ENCODE measurements around the gene RPL41.
A peak's percentile ranks its signal among the peaks of the same experiment; 100 is the strongest.

Gene RPL41

GRCh38 chr12:56146492-56147460 lies 30.3 kb downstream of the RPL41 start:
- no peak overlapping the region for H3K4me3 ChIP-seq (ENCODE audit: low read depth, low read length)
- no peak for TF ChIP-seq CTCF (IDR thresholded peaks at IDR 0.05; ENCODE audit: control insufficient read depth, extremely low read depth, insufficient read depth)
- no peak for DNase-seq (ENCODE audit: low read depth)

- no peak for TF ChIP-seq CTCF (IDR thresholded peaks at IDR 0.05; ENCODE audit: control insufficient read depth, extremely low read depth, insufficient read depth)
These were observed 34.1 kb downstream of the RPL41 start for GRCh38 chr12:56150563-56150962.

GRCh38 chr12:56151672-56152131 lies 35.3 kb downstream of the RPL41 start:
- DNase-seq (ENCODE audit: low read depth): no peak
- peak overlapping the region; percentile 66 for H3K4me3 ChIP-seq (ENCODE audit: low read depth, low read length)
- TF ChIP-seq CTCF (IDR thresholded peaks at IDR 0.05; ENCODE audit: control insufficient read depth, extremely low read depth, insufficient read depth): 0 out of 2 replicates have a peak, but pooled peaks have one; percentile 8

More at GRCh38 chr12:56150563-56150962, 34.1 kb downstream of the RPL41 start:
- DNase-seq (ENCODE audit: low read depth): no peak
- no peak overlapping the region for H3K4me3 ChIP-seq (ENCODE audit: low read depth, low read length)

- DNase-seq (ENCODE audit: low read depth): peak; percentile 63
- H3K4me3 ChIP-seq (ENCODE audit: low read depth, low read length): peak within 1 kb of the TSS; percentile 66
- no peak for TF ChIP-seq CTCF (IDR thresholded peaks at IDR 0.05; ENCODE audit: control insufficient read depth, extremely low read depth, insufficient read depth)
These were observed 35.8 kb downstream of the RPL41 start, which contains the start of gene MYL6B for GRCh38 chr12:56152132-56152755. MYL6B (plus strand) TSS chr12:56152587; CDS start chr12:56153919, 1,332 bp downstream.

- H3K4me3 ChIP-seq (ENCODE audit: low read depth, low read length): peak overlapping the region; percentile 66
- DNase-seq (ENCODE audit: low read depth): no peak
- no peak for TF ChIP-seq CTCF (IDR thresholded peaks at IDR 0.05; ENCODE audit: control insufficient read depth, extremely low read depth, insufficient read depth)
These were observed 36.6 kb downstream of the RPL41 start for GRCh38 chr12:56152756-56153677.

GRCh38 chr12:56153678-56154065 lies 37.2 kb downstream of the RPL41 start:
- H3K4me3 ChIP-seq (ENCODE audit: low read depth, low read length): peak overlapping the region; percentile 66
- no peak for TF ChIP-seq CTCF (IDR thresholded peaks at IDR 0.05; ENCODE audit: control insufficient read depth, extremely low read depth, insufficient read depth)
- no peak for DNase-seq (ENCODE audit: low read depth)

Data from LNCaP clone FGC (cell line).